ENCODE data around the gene MTRF1L. TPM values are rescaled to one million over a fixed set of nuclear protein-coding genes. Genes with fewer than 3 reads are reported as not detected.
"Not testable (repeated sequence)": the region's sequence is repeated elsewhere in the genome, so short reads cannot be mapped to it uniquely, and the experiment has no call there.

MTRF1L gene
- total RNA-seq, 1 experiment from 2014 or later = 8.0 TPM

- Histone ChIP-seq H3F3A (ENCODE audit: insufficient read depth, low read depth) (peaks cover 13% of the 10 kb centered on the region; the same call in 1 of the 2 replicates), H3K4me2 (peak overlapping the region; percentile 99), H3K27me3 (ENCODE audit: insufficient read depth, low read depth) (no peaks in the 10 kb centered on the region), H3K4me1 (replicated peaks; ENCODE audit: insufficient read depth) (peaks cover 33% of the 10 kb centered on the region), H3K36me3 (ENCODE audit: low read depth) (peaks cover 13% of the 10 kb centered on the region), H3K79me2 (ENCODE audit: low read depth) (peaks cover 55% of the 10 kb centered on the region), H2AFZ (peak overlapping the region; percentile 91), H3K9me2 (ENCODE audit: insufficient read depth) (no peaks in the 10 kb centered on the region; the same call in 1 of the 2 replicates), H3K9me3 (ENCODE audit: insufficient read depth, low read depth) (no peaks in the 10 kb centered on the region), H3K4me3 (peak overlapping the region; percentile 96), H4K20me1 (ENCODE audit: insufficient read depth) (peaks cover 9% of the 10 kb centered on the region; the same call in 1 of the 2 replicates), H3K27ac (peak overlapping the region; percentile 79)
- POLR2A ChIA-PET (ENCODE audit: unreplicated experiment) = interaction anchor here (0.6 kb wide), 1 partner anchor 26 kb away, joined by 7 read pairs; no protein-coding TSS in a partner anchor
- peak in 1 of 2 experiments; percentile 4 for DNase-seq
- CTCF ChIA-PET = interaction anchor here (0.7 kb wide), 1 partner anchor 276 kb away, joined by 3 read pairs; no protein-coding TSS in a partner anchor
- TF ChIP-seq EZH2 (IDR thresholded peaks at IDR 0.05; ENCODE audit: low read depth) (no peak), CTCF (conservative IDR thresholded peaks at IDR 0.05) (no peak)
- intact Hi-C loops (cut with micrococcal nuclease; ENCODE audit: unreplicated experiment) = no loop called here
- no TSS peak for BruUV-seq (replicated peaks)
These were observed 819 bp upstream of the MTRF1L start for GRCh38 chr6:153003366-153003690.

- POLR2A ChIA-PET (ENCODE audit: unreplicated experiment) = interaction anchor here (0.6 kb wide), 1 partner anchor 19 kb away, joined by 6 read pairs; no protein-coding TSS in a partner anchor
- peak overlapping the region; percentile 91 for H2AFZ ChIP-seq
- intact Hi-C loops (cut with micrococcal nuclease; ENCODE audit: unreplicated experiment) = loop anchor here (2.0 kb wide), 1 partner anchor 17 kb away; no protein-coding TSS in a partner anchor
- H3K9me3 ChIP-seq (ENCODE audit: insufficient read depth, low read depth) = no peaks in the 10 kb centered on the region
- H3K27ac ChIP-seq = peak overlapping the region; percentile 79
- H3K4me2 ChIP-seq = peak overlapping the region; percentile 99
- peaks cover 59% of the 10 kb centered on the region for H3K79me2 ChIP-seq (ENCODE audit: low read depth)
- no peak for TF ChIP-seq EZH2 (IDR thresholded peaks at IDR 0.05; ENCODE audit: low read depth)
- no peak for TF ChIP-seq CTCF (conservative IDR thresholded peaks at IDR 0.05)
- peaks cover 21% of the 10 kb centered on the region; the same call in 1 of the 2 replicates for H3F3A ChIP-seq (ENCODE audit: insufficient read depth, low read depth)
- H3K36me3 ChIP-seq (ENCODE audit: low read depth) = peaks cover 19% of the 10 kb centered on the region
- H3K27me3 ChIP-seq (ENCODE audit: insufficient read depth, low read depth) = no peaks in the 10 kb centered on the region
- H3K4me1 ChIP-seq (replicated peaks; ENCODE audit: insufficient read depth) = peaks cover 33% of the 10 kb centered on the region
- H4K20me1 ChIP-seq (ENCODE audit: insufficient read depth) = peaks cover 9% of the 10 kb centered on the region; the same call in 1 of the 2 replicates
- H3K9me2 ChIP-seq (ENCODE audit: insufficient read depth) = no peaks in the 10 kb centered on the region; the same call in 1 of the 2 replicates
- DNase-seq = no peak
- peak overlapping the region; percentile 96 for H3K4me3 ChIP-seq
- BruUV-seq (replicated peaks) = TSS peak; percentile 67
- CTCF ChIA-PET = interaction anchor here (0.6 to 0.7 kb wide), 2 partner anchors 1677 to 1763 kb away, joined by 3 to 9 read pairs; no protein-coding TSS in a partner anchor
These were observed 519 bp downstream of the MTRF1L start for GRCh38 chr6:153001767-153002612.

GRCh38 chr6:153000790-153001189, 1.7 kb downstream of the MTRF1L start:
- Histone ChIP-seq H3K79me2 (ENCODE audit: low read depth) (peaks cover 67% of the 10 kb centered on the region), H3F3A (ENCODE audit: insufficient read depth, low read depth) (peaks cover 25% of the 10 kb centered on the region; the same call in 1 of the 2 replicates), H3K4me2 (peak overlapping the region; percentile 99), H3K4me1 (replicated peaks; ENCODE audit: insufficient read depth) (peaks cover 33% of the 10 kb centered on the region), H3K36me3 (ENCODE audit: low read depth) (peaks cover 23% of the 10 kb centered on the region), H3K4me3 (peak overlapping the region; percentile 96; the same call in 1 of the 2 replicates)
- H3K9me3 ChIP-seq (ENCODE audit: insufficient read depth, low read depth); DNase-seq; H3K27me3 ChIP-seq (ENCODE audit: insufficient read depth, low read depth); POLR2A ChIA-PET (ENCODE audit: unreplicated experiment); BruUV-seq (replicated peaks); H4K20me1 ChIP-seq (ENCODE audit: insufficient read depth); H3K27ac ChIP-seq; CTCF ChIA-PET; H2AFZ ChIP-seq; H3K9me2 ChIP-seq (ENCODE audit: insufficient read depth): not testable (repeated sequence)
- intact Hi-C loops (cut with micrococcal nuclease; ENCODE audit: unreplicated experiment) = loop anchor here (2.0 kb wide), 1 partner anchor 16 kb away; no protein-coding TSS in a partner anchor
